Natural killer cell (primary cell): ENCODE measurements around the gene IZUMO4. TPM values are rescaled to one million over a fixed set of nuclear protein-coding genes. Genes with fewer than 3 reads are reported as not detected.
A peak's percentile ranks its signal among the peaks of the same experiment; 100 is the strongest.

Source experiments
- ATAC-seq, 3 donors: fragments of 150-1000 bp in 2 of 3; fragments of 200-7000 bp in 1 of 3; cut with Tn5 transposase; 1 replicate in 1 of 3; 2 replicates in 2 of 3; pipeline ENCODE4 v1.10.0; 2021; ENCODE audit warnings: mild to moderate bottlenecking in 2 of 3, moderate library complexity in 2 of 3
- DNase-seq, 2 donors: peaks; one replicate each; pipeline versions ENCODE4 v3.0.0 to v3.0.0-alpha.2; 2013 to 2021; ENCODE audit warnings: mixed read lengths in 1 of 2
- H3K27ac ChIP-seq: one replicate; pipeline ENCODE4 v1.5.1; 2013; ENCODE audit warnings: mild to moderate bottlenecking, low read length
- H3K27me3 ChIP-seq: one replicate; pipeline ENCODE4 v1.6.1; 2013; ENCODE audit warnings: low read length; ENCODE audit not compliant: control insufficient read depth, insufficient read depth
- H3K36me3 ChIP-seq: one replicate; pipeline ENCODE4 v1.6.1; 2013; ENCODE audit warnings: low read length; ENCODE audit not compliant: control insufficient read depth, insufficient read depth
- H3K4me1 ChIP-seq: one replicate; pipeline ENCODE4 v1.6.1; 2013; ENCODE audit warnings: low read length; ENCODE audit not compliant: control insufficient read depth, insufficient read depth
- H3K4me3 ChIP-seq: one replicate; pipeline ENCODE4 v1.5.1; 2013; ENCODE audit warnings: low read length
- H3K9me3 ChIP-seq: one replicate; pipeline ENCODE4 v1.6.1; 2013; ENCODE audit warnings: low read length; ENCODE audit not compliant: control insufficient read depth, insufficient read depth
- H3K27ac Mint-ChIP-seq, 2 donors: one replicate each; pipeline ENCODE4 v1.8.0; 2022; ENCODE audit warnings: mild to moderate bottlenecking in 2 of 2, mixed read lengths in 2 of 2, moderate library complexity in 1 of 2
- H3K27me3 Mint-ChIP-seq, 2 donors: one replicate each; pipeline ENCODE4 v1.8.0; 2022; ENCODE audit warnings: low read depth in 2 of 2, mixed read lengths in 2 of 2
- H3K36me3 Mint-ChIP-seq: one replicate; pipeline ENCODE4 v1.8.0; 2022; ENCODE audit warnings: mixed read lengths
- H3K4me1 Mint-ChIP-seq, 2 donors: one replicate each; pipeline ENCODE4 v1.8.0; 2022; ENCODE audit warnings: mixed read lengths in 2 of 2
- H3K4me3 Mint-ChIP-seq: one replicate; pipeline ENCODE4 v1.8.0; 2022; ENCODE audit warnings: mild to moderate bottlenecking, moderate library complexity, mixed read lengths
- H3K9me3 Mint-ChIP-seq, 2 donors: one replicate each; pipeline ENCODE4 v1.8.0; 2022; ENCODE audit warnings: mixed read lengths in 2 of 2
- CTCF ChIP-seq: fragments of 200-600 bp; IDR thresholded peaks from one replicate; pipeline ENCODE4 v1.8.0; 2022; ENCODE audit warnings: antibody characterized with exemption
- WGBS: methylation state at CpG from one replicate; pipeline ENCODE4 v1.1.7; 2013; ENCODE audit warnings: missing lambda C conversion rate; ENCODE audit not compliant: insufficient coverage; 5-methylcytosine and 5-hydroxymethylcytosine counted together
- intact Hi-C: fragments of 100-400 bp; cut with micrococcal nuclease; formaldehyde crosslinking; loops from one replicate; pipeline ENCODE4 v1.14.2; 2022
- total RNA-seq, 4 donors: library from RNA; stranded (reverse); fragments of 120-200 nt in 1 of 4; gene quantifications; one replicate each; pipeline versions ENCODE4 v1.2.3 to v1.2.4, GENCODE V29; 2013 to 2022

IZUMO4 gene
- total RNA-seq, 3 donors from 2014 or later (not counting 1 experiment from before 2014, with no cell fraction given): 3.3 to 7.6 (median 7.1) TPM

GRCh38 chr19:2059422-2060201, 37.1 kb upstream of the IZUMO4 start:
- Mint-ChIP-seq H3K9me3 (no peaks in the 10 kb centered on the region), H3K27ac (peak overlapping the region; percentile 98), H3K36me3 (no peaks in the 10 kb centered on the region), H3K4me3 (peak overlapping the region; percentile 92), H3K4me1 (peaks cover 8 to 38% of the 10 kb centered on the region in 2 donors), H3K27me3 (no peaks in the 10 kb centered on the region)
- H3K27ac ChIP-seq: peak overlapping the region; percentile 97
- intact Hi-C loops: loop anchor here (5.0 kb wide), 1 partner anchor 38 kb away; the partner anchor contains the start of genes IZUMO4 and MOB3A
- ATAC-seq (no peak), DNase-seq (no peak)
- WGBS: 91% methylated on average over 24 of the region's 24 CpGs
- peaks cover 64% of the 10 kb centered on the region for H3K4me1 ChIP-seq
- no peaks in the 10 kb centered on the region for H3K27me3 ChIP-seq
- no peaks in the 10 kb centered on the region for H3K9me3 ChIP-seq
- no peaks in the 10 kb centered on the region for H3K36me3 ChIP-seq
- no peak overlapping the region for H3K4me3 ChIP-seq
- no peak for TF ChIP-seq CTCF

GRCh38 chr19:2060884-2061494, 35.7 kb upstream of the IZUMO4 start:
- no peak for TF ChIP-seq CTCF
- peak overlapping the region; percentile 97 for H3K27ac ChIP-seq
- Mint-ChIP-seq H3K36me3 (no peaks in the 10 kb centered on the region), H3K4me1 (peaks cover 8 to 33% of the 10 kb centered on the region in 2 donors), H3K4me3 (peak overlapping the region; percentile 92), H3K9me3 (no peaks in the 10 kb centered on the region), H3K27ac (peak overlapping the region; percentile 98), H3K27me3 (no peaks in the 10 kb centered on the region)
- peak overlapping the region; percentile 52 for H3K4me3 ChIP-seq
- DNase-seq (peak in 1 of 2 donors; percentile 72), ATAC-seq (peak; percentile 55 to 73 (median 60))
- no peaks in the 10 kb centered on the region for H3K36me3 ChIP-seq
- intact Hi-C loops: loop anchor here (1.0 to 5.0 kb wide), 2 partner anchors 19 to 36 kb away; partner anchors contain the start of genes IZUMO4 and MOB3A
- no peaks in the 10 kb centered on the region for H3K27me3 ChIP-seq
- H3K4me1 ChIP-seq: peaks cover 52% of the 10 kb centered on the region
- WGBS: under 1% methylated on average over 55 of the region's 55 CpGs
- no peaks in the 10 kb centered on the region for H3K9me3 ChIP-seq

- ATAC-seq: peak; percentile 89 to 97 (median 89)
- Histone ChIP-seq H3K36me3 (no peaks in the 10 kb centered on the region), H3K4me3 (peak overlapping the region; percentile 59), H3K4me1 (peaks cover 45% of the 10 kb centered on the region), H3K27me3 (no peaks in the 10 kb centered on the region), H3K27ac (peak overlapping the region; percentile 97), H3K9me3 (no peaks in the 10 kb centered on the region)
- H3K27ac Mint-ChIP-seq: peak overlapping the region; percentile 98
- peak; percentile 99 to 100 for DNase-seq
- H3K9me3 Mint-ChIP-seq: no peaks in the 10 kb centered on the region
- no peak for TF ChIP-seq CTCF
- peaks cover 8 to 30% of the 10 kb centered on the region in 2 donors for H3K4me1 Mint-ChIP-seq
- intact Hi-C loops: loop anchor here (1.0 to 5.0 kb wide), 2 partner anchors 19 to 36 kb away; partner anchors contain the start of genes IZUMO4 and MOB3A
- no peaks in the 10 kb centered on the region for H3K36me3 Mint-ChIP-seq
- H3K4me3 Mint-ChIP-seq: peak overlapping the region; percentile 82
- no peaks in the 10 kb centered on the region for H3K27me3 Mint-ChIP-seq
- 1% methylated on average over 49 of the region's 50 CpGs for WGBS
Observed at GRCh38 chr19:2061495-2062388, 35.0 kb upstream of the IZUMO4 start.
